Right lobe of liver (tissue), 4 donors: ENCODE measurements around the gene CYREN.

Experiments
- POLR2A ChIP-seq: fragments of 450-650 bp; IDR thresholded peaks from one replicate; pipeline ENCODE4 v1.6.1; 2017; ENCODE audit warnings: antibody characterized with exemption, mild to moderate bottlenecking
- TF ChIP-seq, protein P1 (sequence below), 4 donors: fragments of 200-600 bp in 3 of 4; fragments of 450-650 bp in 1 of 4; IDR thresholded peaks; one replicate each; pipeline versions ENCODE4 v1.5.1 to v1.8.0; 2016 to 2022; ENCODE audit warnings: antibody characterized with exemption in 4 of 4, mild to moderate bottlenecking in 2 of 4
- donor health status: DM: no; HTN: no; CAD: no.
- donor health status: DM: no; HTN: no; CAD: no.
- donor health status: DM: no; HTN: yes; CAD: no.

DNA sequence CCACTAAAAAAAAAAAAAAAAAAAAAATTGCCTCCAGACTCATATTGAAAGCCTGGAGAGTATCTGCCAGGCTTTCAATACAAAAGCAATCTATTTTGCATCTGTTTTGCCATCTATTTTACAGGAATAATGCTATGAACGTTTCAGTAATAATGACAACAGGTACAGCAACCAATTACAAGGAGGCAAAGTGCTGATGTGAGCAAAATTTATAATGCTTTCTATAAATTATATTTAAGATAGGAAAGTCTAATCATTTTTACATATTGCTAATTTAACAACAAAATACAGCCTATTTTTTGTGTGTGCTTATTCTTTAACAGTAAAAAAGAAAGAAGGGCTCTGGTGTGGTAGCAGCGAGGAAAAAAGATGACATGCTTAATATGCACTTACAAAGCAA, 30.8 kb upstream of the CYREN start:
- no peak for TF ChIP-seq POLR2A
- TF ChIP-seq, protein P1, sequence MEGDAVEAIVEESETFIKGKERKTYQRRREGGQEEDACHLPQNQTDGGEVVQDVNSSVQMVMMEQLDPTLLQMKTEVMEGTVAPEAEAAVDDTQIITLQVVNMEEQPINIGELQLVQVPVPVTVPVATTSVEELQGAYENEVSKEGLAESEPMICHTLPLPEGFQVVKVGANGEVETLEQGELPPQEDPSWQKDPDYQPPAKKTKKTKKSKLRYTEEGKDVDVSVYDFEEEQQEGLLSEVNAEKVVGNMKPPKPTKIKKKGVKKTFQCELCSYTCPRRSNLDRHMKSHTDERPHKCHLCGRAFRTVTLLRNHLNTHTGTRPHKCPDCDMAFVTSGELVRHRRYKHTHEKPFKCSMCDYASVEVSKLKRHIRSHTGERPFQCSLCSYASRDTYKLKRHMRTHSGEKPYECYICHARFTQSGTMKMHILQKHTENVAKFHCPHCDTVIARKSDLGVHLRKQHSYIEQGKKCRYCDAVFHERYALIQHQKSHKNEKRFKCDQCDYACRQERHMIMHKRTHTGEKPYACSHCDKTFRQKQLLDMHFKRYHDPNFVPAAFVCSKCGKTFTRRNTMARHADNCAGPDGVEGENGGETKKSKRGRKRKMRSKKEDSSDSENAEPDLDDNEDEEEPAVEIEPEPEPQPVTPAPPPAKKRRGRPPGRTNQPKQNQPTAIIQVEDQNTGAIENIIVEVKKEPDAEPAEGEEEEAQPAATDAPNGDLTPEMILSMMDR (IDR thresholded peaks at IDR 0.05), result no peak
